ENCODE measurements around the gene THAP6. TPM values are rescaled to one million over a fixed set of nuclear protein-coding genes. Genes with fewer than 3 reads are reported as not detected.

THAP6 gene
- total and polyA plus RNA-seq, 2 donors (not counting 3 experiments of a cell fraction or from before 2014, with no cell fraction given), result 2.1 to 6.8 TPM

- no peaks in the 10 kb centered on the region for H4K20me1 ChIP-seq (replicated peaks; ENCODE audit: control insufficient read depth, extremely low read depth, insufficient read depth, low read length)
- ChIA-PET POLR2A (no interaction called here), CTCF (no interaction called here)
- H3K27me3 ChIP-seq (ENCODE audit: control insufficient read depth in 2 of 2, insufficient read depth in 2 of 2, low read length in 2 of 2), result no peaks in the 10 kb centered on the region
- dilution Hi-C loops (cut with MboI; ENCODE audit: extremely low pct_ligation_motif_present, low sequenced_read_pairs) (no loop called here), intact Hi-C loops (cut with micrococcal nuclease) (no loop called here)
- H3K36me3 ChIP-seq (ENCODE audit: control insufficient read depth in 2 of 2, extremely low read depth in 1 of 2, insufficient read depth in 2 of 2, low read length in 2 of 2), result no peaks in the 10 kb centered on the region
- TF ChIP-seq EZH2 (IDR thresholded peaks at IDR 0.05; ENCODE audit: borderline replicate concordance, low read depth, low read length, severe bottlenecking) (no peak), GATA2 (IDR thresholded peaks at IDR 0.05; ENCODE audit: insufficient read depth, insufficient read length, low read depth, low read length) (no peak), POLR2A (IDR thresholded peaks at IDR 0.05; ENCODE audit: low read depth, low read length) (no peak), FOS (IDR thresholded peaks at IDR 0.05; ENCODE audit: borderline replicate concordance, insufficient read depth, low read length) (no peak), POLR2AphosphoS5 (IDR thresholded peaks at IDR 0.05; ENCODE audit: insufficient read depth, low read depth, low read length) (no peak), MAX (IDR thresholded peaks at IDR 0.05; ENCODE audit: insufficient read depth, insufficient read length) (no peak), JUN (IDR thresholded peaks at IDR 0.05; ENCODE audit: borderline replicate concordance, insufficient read depth, insufficient read length, low read depth) (no peak), MYC (IDR thresholded peaks at IDR 0.05; ENCODE audit: low read depth, low read length) (no peak)
- TF ChIP-seq, protein P1, sequence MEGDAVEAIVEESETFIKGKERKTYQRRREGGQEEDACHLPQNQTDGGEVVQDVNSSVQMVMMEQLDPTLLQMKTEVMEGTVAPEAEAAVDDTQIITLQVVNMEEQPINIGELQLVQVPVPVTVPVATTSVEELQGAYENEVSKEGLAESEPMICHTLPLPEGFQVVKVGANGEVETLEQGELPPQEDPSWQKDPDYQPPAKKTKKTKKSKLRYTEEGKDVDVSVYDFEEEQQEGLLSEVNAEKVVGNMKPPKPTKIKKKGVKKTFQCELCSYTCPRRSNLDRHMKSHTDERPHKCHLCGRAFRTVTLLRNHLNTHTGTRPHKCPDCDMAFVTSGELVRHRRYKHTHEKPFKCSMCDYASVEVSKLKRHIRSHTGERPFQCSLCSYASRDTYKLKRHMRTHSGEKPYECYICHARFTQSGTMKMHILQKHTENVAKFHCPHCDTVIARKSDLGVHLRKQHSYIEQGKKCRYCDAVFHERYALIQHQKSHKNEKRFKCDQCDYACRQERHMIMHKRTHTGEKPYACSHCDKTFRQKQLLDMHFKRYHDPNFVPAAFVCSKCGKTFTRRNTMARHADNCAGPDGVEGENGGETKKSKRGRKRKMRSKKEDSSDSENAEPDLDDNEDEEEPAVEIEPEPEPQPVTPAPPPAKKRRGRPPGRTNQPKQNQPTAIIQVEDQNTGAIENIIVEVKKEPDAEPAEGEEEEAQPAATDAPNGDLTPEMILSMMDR (IDR thresholded peaks at IDR 0.05; ENCODE audit: extremely low read depth in 1 of 2, insufficient read depth in 1 of 2, low read depth in 1 of 2, low read length in 2 of 2), result no peak
- no peaks in the 10 kb centered on the region for H3K4me1 ChIP-seq (ENCODE audit: control insufficient read depth, extremely low read depth, insufficient read depth, low read length)
- H3K9me1 ChIP-seq (replicated peaks; ENCODE audit: control insufficient read depth, extremely low read depth, insufficient read depth, low read length), result no peaks in the 10 kb centered on the region
- FAIRE-seq (no peak), DNase-seq (ENCODE audit: low read depth, low spot score) (no peak)
- H3K4me2 ChIP-seq (ENCODE audit: insufficient read depth, low read length), result no peak overlapping the region
- no TSS peak for BruUV-seq (replicated peaks)
- H3K9me3 ChIP-seq (replicated peaks; ENCODE audit: control insufficient read depth, insufficient read depth, low read length), result no peaks in the 10 kb centered on the region
- no peaks in the 10 kb centered on the region for H3K79me2 ChIP-seq (ENCODE audit: control insufficient read depth, insufficient read depth, low read length)
- H3K9ac ChIP-seq (replicated peaks; ENCODE audit: extremely low read depth, insufficient read depth, low read length), result no peak overlapping the region
- H3K4me3 ChIP-seq (replicated peaks in 1 of 3; ENCODE audit: insufficient read depth in 1 of 3, low read depth in 1 of 3, low read length in 3 of 3), result no peak overlapping the region
- H2AFZ ChIP-seq (ENCODE audit: low read depth, low read length), result no peak overlapping the region
- H3K27ac ChIP-seq (ENCODE audit: insufficient read depth, low read depth, low read length), result no peak overlapping the region
Observed at GRCh38 chr4:75544870-75545269, 30.6 kb downstream of the THAP6 start.

All from endothelial cell of umbilical vein (primary cell).